HCT116 (cell line): Measurements from ENCODE around the gene COL9A2. TPM values are rescaled to one million over a fixed set of nuclear protein-coding genes. Genes with fewer than 3 reads are reported as not detected.

Source experiments
- ATAC-seq: fragments of 200-7000 bp; cut with Tn5 transposase; 2 replicates; pipeline ENCODE4 v1.9.1; 2020; ENCODE audit warnings: mild to moderate bottlenecking, moderate library complexity
- BruUV-seq: library from RNA; stranded (reverse); fragments of 400-500 nt; replicated peaks from 2 replicates; lab custom pipeline; 2021; lab: Mats Ljungman, UMichigan
- CTCF ChIA-PET: fragments of 300-600 bp; sonication (Branson Sonifier 250); formaldehyde crosslinking; loops from one replicate; lab custom pipeline; 2021; ENCODE audit warnings: antibody characterized with exemption; lab: Charles Lee
- POLR2A ChIA-PET: fragments of 300-600, 350-600 bp; sonication (Branson Sonifier 250); formaldehyde crosslinking; loops from one replicate; lab custom pipeline; 2021; ENCODE audit warnings: antibody characterized with exemption; lab: Charles Lee
- RAD21 ChIA-PET, 2 experiments: fragments of 300-600 bp; sonication (Branson Sonifier 250); formaldehyde crosslinking; loops; one replicate each; lab custom pipeline; 2023; ENCODE audit warnings: low total read pairs in 2 of 2; ENCODE audit not compliant: uncharacterized antibody in 2 of 2, unreplicated experiment in 2 of 2, low non-redundant PET in 1 of 2; lab: Charles Lee
- DNase-seq: peaks from one replicate; pipeline ENCODE4 v3.0.0-alpha.2; 2010; ENCODE audit warnings: low read depth, low spot score
- H2AFZ ChIP-seq: fragments of 200-600 bp; shearing (Covaris generic), sonication (generic); 2 replicates; pipeline ENCODE4 v1.6.1; 2017; ENCODE audit warnings: low read depth, mixed run types, mixed read lengths, antibody characterized with exemption, low read length; ENCODE audit not compliant: poor library complexity, severe bottlenecking
- H3K27ac ChIP-seq: 2 replicates; pipeline ENCODE4 v1.5.1; 2012; ENCODE audit warnings: low read depth, low read length
- H3K27me3 ChIP-seq: fragments of 200-600 bp; sonication (generic); 2 replicates; pipeline ENCODE4 v1.6.1; 2016; ENCODE audit warnings: mixed run types, low read length, mixed read lengths; ENCODE audit not compliant: insufficient read depth
- H3K36me3 ChIP-seq, 2 experiments: fragments of 200-500 bp in 1 of 2; fragments of 200-600 bp in 1 of 2; sonication (Bioruptor generic) in 1 of 2; sonication (generic) in 1 of 2; 2 replicates each; pipeline versions ENCODE4 v1.5.1 to v1.6.1; 2014 to 2016; ENCODE audit warnings: low read length in 2 of 2, inconsistent platforms in 1 of 2, mixed read lengths in 1 of 2, mixed run types in 1 of 2; ENCODE audit not compliant: insufficient read depth in 2 of 2, control insufficient read depth in 1 of 2
- H3K4me1 ChIP-seq, 2 experiments: fragments of 200-600 bp in 1 of 2; sonication (generic) in 1 of 2; 2 replicates each; pipeline versions ENCODE4 v1.5.1 to v1.6.1; 2012 to 2017; ENCODE audit warnings: low read length in 2 of 2, inconsistent platforms in 1 of 2, mild to moderate bottlenecking in 1 of 2, mixed read lengths in 1 of 2, mixed run types in 1 of 2, moderate library complexity in 1 of 2; ENCODE audit not compliant: insufficient read depth in 2 of 2, control insufficient read depth in 1 of 2
- H3K4me2 ChIP-seq: fragments of 200-600 bp; sonication (generic); 2 replicates; pipeline ENCODE4 v1.6.1; 2017; ENCODE audit warnings: mixed run types, low read length, mixed read lengths
- H3K4me3 ChIP-seq, 2 experiments: fragments of 200-600 bp in 1 of 2; sonication (generic) in 1 of 2; replicated peaks in 1 of 2; 2 replicates each; pipeline ENCODE4 v1.5.1; 2011 to 2016; ENCODE audit warnings: low read length in 2 of 2, control low read depth in 1 of 2, low read depth in 1 of 2, mild to moderate bottlenecking in 1 of 2, mixed read lengths in 1 of 2, mixed run types in 1 of 2
- H3K79me2 ChIP-seq: fragments of 200-600 bp; sonication (generic); 2 replicates; pipeline ENCODE4 v1.6.1; 2017; ENCODE audit warnings: mild to moderate bottlenecking, mixed run types, low read length, moderate library complexity, mixed read lengths; ENCODE audit not compliant: insufficient read depth
- H3K9ac ChIP-seq: fragments of 200-600 bp; sonication (generic); 2 replicates; pipeline ENCODE4 v1.6.1; 2016; ENCODE audit warnings: low read length, mixed read lengths
- H3K9me2 ChIP-seq: fragments of 200-600 bp; sonication (generic), shearing (Covaris generic); 2 replicates; pipeline ENCODE4 v1.6.1; 2017; ENCODE audit warnings: mixed run types, mild to moderate bottlenecking, moderate library complexity; ENCODE audit not compliant: insufficient read depth
- H3K9me3 ChIP-seq, 2 experiments: fragments of 200-500 bp in 1 of 2; fragments of 200-600 bp in 1 of 2; sonication (Bioruptor generic) in 1 of 2; sonication (generic) in 1 of 2; 2 replicates each; pipeline ENCODE4 v1.6.1; 2014 to 2017; ENCODE audit warnings: low read length in 2 of 2, mixed read lengths in 2 of 2, inconsistent platforms in 1 of 2, low read depth in 1 of 2, mild to moderate bottlenecking in 1 of 2, mixed run types in 1 of 2, moderate library complexity in 1 of 2; ENCODE audit not compliant: control insufficient read depth in 1 of 2, insufficient read depth in 1 of 2
- H4K20me1 ChIP-seq: fragments of 200-600 bp; sonication (generic), shearing (Covaris generic); 2 replicates; pipeline ENCODE4 v1.6.1; 2017; ENCODE audit warnings: mixed run types, mild to moderate bottlenecking, moderate library complexity; ENCODE audit not compliant: insufficient read depth
- CBX3 ChIP-seq: IDR thresholded peaks from 2 replicates; pipeline ENCODE4 v1.6.1; 2012; ENCODE audit warnings: low read depth
- CEBPB ChIP-seq: IDR thresholded peaks from 2 replicates; pipeline ENCODE4 v1.6.1; 2012; ENCODE audit warnings: low read depth
- EGR1 ChIP-seq: IDR thresholded peaks from 2 replicates; pipeline ENCODE4 v1.6.1; 2012; ENCODE audit warnings: low read depth
- ELF1 ChIP-seq: IDR thresholded peaks from 2 replicates; pipeline ENCODE4 v1.6.1; 2012; ENCODE audit warnings: low read depth, borderline replicate concordance
- EZH2 ChIP-seq: fragments of 200-600 bp; sonication (generic); IDR thresholded peaks from 2 replicates; pipeline ENCODE4 v1.6.1; 2017; ENCODE audit warnings: antibody characterized with exemption, mixed run types
- EZH2phosphoT487 ChIP-seq: fragments of 200-600 bp; IDR thresholded peaks from 2 replicates; pipeline ENCODE4 v1.6.1; 2018; ENCODE audit warnings: antibody characterized with exemption, borderline replicate concordance
- JUND ChIP-seq: IDR thresholded peaks from 2 replicates; pipeline ENCODE4 v1.6.1; 2012
- POLR2A ChIP-seq: IDR thresholded peaks from 2 replicates; pipeline ENCODE4 v1.7.0; 2011; ENCODE audit warnings: borderline replicate concordance; ENCODE audit not compliant: insufficient read depth, insufficient read length; ENCODE audit errors: extremely low read depth
- RAD21 ChIP-seq: IDR thresholded peaks from 2 replicates; pipeline ENCODE4 v1.6.1; 2012; ENCODE audit warnings: low read depth, mild to moderate bottlenecking
- SP1 ChIP-seq: IDR thresholded peaks from 2 replicates; pipeline ENCODE4 v1.6.1; 2012; ENCODE audit warnings: low read depth
- TCF7L2 ChIP-seq: IDR thresholded peaks from 2 replicates; pipeline ENCODE4 v1.7.0; 2011; ENCODE audit warnings: borderline replicate concordance, inconsistent platforms; ENCODE audit not compliant: insufficient read depth, insufficient read length; ENCODE audit errors: extremely low read depth
- YY1 ChIP-seq: IDR thresholded peaks from 2 replicates; pipeline ENCODE4 v1.6.1; 2011; ENCODE audit warnings: low read length, low read depth, moderate library complexity, mild to moderate bottlenecking; ENCODE audit not compliant: insufficient replicate concordance; ENCODE audit errors: extremely low read depth
- ZFX ChIP-seq: fragments of 450-650 bp; IDR thresholded peaks from 2 replicates; pipeline ENCODE4 v1.6.1; 2017
- ZNF274 ChIP-seq: fragments of 200-500 bp; sonication (Bioruptor generic); IDR thresholded peaks from 2 replicates; pipeline ENCODE4 v1.6.1; 2014; ENCODE audit warnings: mild to moderate bottlenecking, low read depth, low read length, inconsistent platforms
- intact Hi-C: fragments of 100-400 bp; cut with micrococcal nuclease; formaldehyde crosslinking; loops from 2 replicates; pipeline ENCODE4 v1.10.0; 2022
- total RNA-seq: library from RNA; stranded (reverse); gene quantifications from one replicate; pipeline ENCODE4 v1.2.1, GENCODE V29; 2021; ENCODE audit not compliant: unreplicated experiment
- TF ChIP-seq, protein P1 (sequence below): IDR thresholded peaks from 2 replicates; pipeline ENCODE4 v1.6.1; 2012

COL9A2 gene
- total RNA-seq, 1 experiment from 2014 or later: 2.4 TPM

DNA sequence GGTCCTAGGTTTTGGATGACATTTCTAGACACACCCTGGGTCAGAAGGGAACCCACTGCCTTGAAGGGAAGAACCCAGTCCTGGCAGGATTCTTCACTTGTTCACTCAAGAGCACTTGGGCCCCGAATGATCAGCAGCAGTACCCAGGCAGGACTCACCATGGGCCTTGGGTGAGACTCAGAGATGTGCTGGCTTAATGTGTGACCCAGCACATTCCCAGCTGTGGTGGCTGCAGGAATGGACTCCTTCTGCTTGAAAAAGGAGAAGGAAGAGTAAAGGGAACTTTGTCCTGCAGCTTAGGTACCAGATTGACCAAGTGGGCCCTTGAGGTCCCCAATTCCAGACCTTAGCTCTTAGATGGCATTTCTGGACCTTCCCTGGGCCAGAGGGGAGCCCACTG is 44.1 kb upstream of the COL9A2 start:
- no peak overlapping the region for H3K27ac ChIP-seq
- H2AFZ ChIP-seq: no peak overlapping the region
- no peaks in the 10 kb centered on the region for H3K79me2 ChIP-seq
- H3K27me3 ChIP-seq: no peaks in the 10 kb centered on the region
- POLR2A ChIA-PET: no interaction called here
- ATAC-seq (no peak), DNase-seq (no peak)
- RAD21 ChIA-PET: no interaction called here
- H3K9me2 ChIP-seq: no peaks in the 10 kb centered on the region
- no peaks in the 10 kb centered on the region; a peak in 1 of 4 replicates for H3K9me3 ChIP-seq
- no peaks in the 10 kb centered on the region for H4K20me1 ChIP-seq
- no peak overlapping the region for H3K4me2 ChIP-seq
- TF ChIP-seq EGR1 (no peak), SP1 (no peak), CBX3 (no peak), EZH2 (no peak), TCF7L2 (no peak), ELF1 (no peak)
- CTCF ChIA-PET: no interaction called here
- no peaks in the 10 kb centered on the region for H3K4me1 ChIP-seq
- no TSS peak for BruUV-seq
- H3K4me3 ChIP-seq: no peak overlapping the region
- H3K36me3 ChIP-seq: no peaks in the 10 kb centered on the region
- intact Hi-C loops: no loop called here
- no peak overlapping the region for H3K9ac ChIP-seq

DNA sequence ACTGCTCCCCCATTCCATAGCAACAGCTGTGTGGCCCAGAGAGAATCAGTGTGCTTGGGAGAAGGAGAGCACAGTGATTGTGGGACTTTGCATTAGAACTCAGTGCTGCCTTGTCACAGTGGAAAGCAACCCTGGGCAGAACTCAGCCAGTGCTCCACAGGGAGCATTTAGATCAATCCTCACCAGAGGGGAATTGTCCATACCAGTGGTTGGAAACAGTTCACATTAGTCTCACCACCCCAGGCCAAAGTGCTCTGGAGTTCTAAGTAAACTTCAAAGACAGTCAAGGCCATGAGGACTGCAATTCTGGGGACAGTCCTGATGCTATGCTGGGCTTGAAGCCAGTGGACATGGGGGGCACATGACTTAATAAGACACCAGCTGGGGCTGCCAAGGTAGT is 43.5 kb upstream of the COL9A2 start:
- intact Hi-C loops: no loop called here
- TF ChIP-seq EZH2 (no peak), TCF7L2 (no peak), ZFX (no peak), YY1 (no peak), EZH2phosphoT487 (no peak), CBX3 (no peak), CEBPB (no peak), POLR2A (no peak), RAD21 (no peak), ZNF274 (no peak), JUND (no peak)
- TF ChIP-seq, protein P1, sequence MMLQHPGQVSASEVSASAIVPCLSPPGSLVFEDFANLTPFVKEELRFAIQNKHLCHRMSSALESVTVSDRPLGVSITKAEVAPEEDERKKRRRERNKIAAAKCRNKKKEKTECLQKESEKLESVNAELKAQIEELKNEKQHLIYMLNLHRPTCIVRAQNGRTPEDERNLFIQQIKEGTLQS: no peak
- ChIA-PET POLR2A (no interaction called here), CTCF (no interaction called here), RAD21 (no interaction called here)
- ATAC-seq: no peak
- H3K79me2 ChIP-seq: no peaks in the 10 kb centered on the region
- DNase-seq: no peak
- no peaks in the 10 kb centered on the region; a peak in 1 of 4 replicates for H3K9me3 ChIP-seq
- H3K4me3 ChIP-seq: no peak overlapping the region
- H2AFZ ChIP-seq: no peak overlapping the region
- no peaks in the 10 kb centered on the region for H3K36me3 ChIP-seq
- no peaks in the 10 kb centered on the region for H4K20me1 ChIP-seq
- H3K27ac ChIP-seq: no peak overlapping the region
- H3K9me2 ChIP-seq: no peaks in the 10 kb centered on the region
- no peak overlapping the region for H3K4me2 ChIP-seq
- no TSS peak for BruUV-seq
- H3K4me1 ChIP-seq: no peaks in the 10 kb centered on the region
- no peak overlapping the region for H3K9ac ChIP-seq
- H3K27me3 ChIP-seq: no peaks in the 10 kb centered on the region
